WTC11 (cell line): ENCODE measurements around the gene SEMA3C. TPM values are rescaled to one million over a fixed set of nuclear protein-coding genes. Genes with fewer than 3 reads are reported as not detected.

Experiments
- ATAC-seq: fragments of 200-7000 bp; cut with Tn5 transposase; 2 replicates; pipeline ENCODE4 v1.10.0; 2021; ENCODE audit warnings: mild to moderate bottlenecking, moderate library complexity
- CTCF ChIA-PET: fragments of 300-600 bp; sonication (Branson Sonifier 250); formaldehyde crosslinking; loops from one replicate; lab custom pipeline; 2021; ENCODE audit warnings: antibody characterized with exemption; lab: Charles Lee
- POLR2A ChIA-PET: fragments of 350-600 bp; sonication (Branson Sonifier 250); formaldehyde crosslinking; loops from one replicate; lab custom pipeline; 2021; ENCODE audit warnings: antibody characterized with exemption; lab: Charles Lee
- DNase-seq: peaks from one replicate; pipeline ENCODE4 v3.0.0; 2021; ENCODE audit warnings: low spot score
- H3K27ac Mint-ChIP-seq: 2 replicates; pipeline ENCODE4 v1.8.0; 2021; ENCODE audit warnings: mixed read lengths
- H3K27me3 Mint-ChIP-seq: 2 replicates; pipeline ENCODE4 v1.8.0; 2021; ENCODE audit warnings: low read depth, mild to moderate bottlenecking, moderate library complexity, mixed read lengths
- H3K36me3 Mint-ChIP-seq: 2 replicates; pipeline ENCODE4 v1.8.0; 2021; ENCODE audit warnings: mixed read lengths
- H3K4me1 Mint-ChIP-seq: 2 replicates; pipeline ENCODE4 v1.8.0; 2022; ENCODE audit warnings: mixed read lengths
- H3K4me3 Mint-ChIP-seq: 2 replicates; pipeline ENCODE4 v1.8.0; 2021; ENCODE audit warnings: mild to moderate bottlenecking, moderate library complexity, mixed read lengths
- H3K9me3 Mint-ChIP-seq: 2 replicates; pipeline ENCODE4 v1.8.0; 2021; ENCODE audit warnings: mixed read lengths
- CREB1 ChIP-seq: sonication (generic); formaldehyde crosslinking; IDR thresholded peaks from 2 replicates; pipeline ENCODE4 v1.8.0; 2023; ENCODE audit warnings: mild to moderate bottlenecking, missing genetic modification reagents
- CREM ChIP-seq: sonication (generic); formaldehyde crosslinking; IDR thresholded peaks from 2 replicates; pipeline ENCODE4 v1.8.1; 2022; ENCODE audit warnings: mild to moderate bottlenecking, missing genetic modification reagents, moderate library complexity
- ESRRA ChIP-seq: sonication (generic); formaldehyde crosslinking; IDR thresholded peaks from 2 replicates; pipeline ENCODE4 v1.8.1; 2022; ENCODE audit warnings: mild to moderate bottlenecking, missing genetic modification reagents, borderline replicate concordance
- ETV6 ChIP-seq: sonication (generic); formaldehyde crosslinking; IDR thresholded peaks from 2 replicates; pipeline ENCODE4 v1.8.1; 2022; ENCODE audit warnings: mild to moderate bottlenecking, missing genetic modification reagents
- FOXP1 ChIP-seq: sonication (generic); formaldehyde crosslinking; IDR thresholded peaks from 2 replicates; pipeline ENCODE4 v1.8.0; 2022; ENCODE audit warnings: missing genetic modification reagents, mild to moderate bottlenecking, moderate library complexity, borderline replicate concordance
- HMGA2 ChIP-seq: fragments of 250-450 bp; sonication (Bioruptor Pico); IDR thresholded peaks from 2 replicates; pipeline ENCODE4 v1.4.0; 2021; ENCODE audit warnings: mild to moderate bottlenecking, moderate library complexity
- MXD4 ChIP-seq: fragments of 250-450 bp; sonication (Bioruptor Pico); IDR thresholded peaks from 2 replicates; pipeline ENCODE4 v1.8.0; 2021; ENCODE audit warnings: mild to moderate bottlenecking, moderate library complexity, borderline replicate concordance
- MYBL2 ChIP-seq: sonication (generic); formaldehyde crosslinking; IDR thresholded peaks from 2 replicates; pipeline ENCODE4 v1.8.1; 2023; ENCODE audit warnings: mild to moderate bottlenecking, moderate library complexity, missing genetic modification reagents
- NFE2L1 ChIP-seq: sonication (generic); formaldehyde crosslinking; IDR thresholded peaks from 2 replicates; pipeline ENCODE4 v1.8.1; 2023; ENCODE audit warnings: missing genetic modification reagents
- RORB ChIP-seq: fragments of 250-450 bp; sonication (Bioruptor Pico); IDR thresholded peaks from 2 replicates; pipeline ENCODE4 v1.9.0; 2021; ENCODE audit warnings: mild to moderate bottlenecking
- SP1 ChIP-seq: sonication (generic); formaldehyde crosslinking; conservative IDR thresholded peaks from 2 replicates; pipeline ENCODE4 v1.8.1; 2022; ENCODE audit warnings: missing genetic modification reagents
- TEAD1 ChIP-seq: sonication (generic); formaldehyde crosslinking; IDR thresholded peaks from 2 replicates; pipeline ENCODE4 v1.8.0; 2022; ENCODE audit warnings: mild to moderate bottlenecking, missing genetic modification reagents
- ZNF138 ChIP-seq: sonication (generic); formaldehyde crosslinking; conservative IDR thresholded peaks from 2 replicates; pipeline ENCODE4 v1.8.1; 2022; ENCODE audit warnings: mild to moderate bottlenecking, moderate library complexity, missing genetic modification reagents
- ZNF219 ChIP-seq: sonication (generic); formaldehyde crosslinking; IDR thresholded peaks from 2 replicates; pipeline ENCODE4 v1.8.0; 2023; ENCODE audit warnings: missing genetic modification reagents, mild to moderate bottlenecking, borderline replicate concordance
- ZNF317 ChIP-seq: sonication (generic); formaldehyde crosslinking; IDR thresholded peaks from 2 replicates; pipeline ENCODE4 v1.8.1; 2023; ENCODE audit warnings: low read depth, mild to moderate bottlenecking, moderate library complexity, missing genetic modification reagents, borderline replicate concordance
- ZNF423 ChIP-seq: fragments of 250-450 bp; sonication (Bioruptor Pico); IDR thresholded peaks from 2 replicates; pipeline ENCODE4 v2.1.2; 2022; ENCODE audit warnings: mild to moderate bottlenecking, moderate library complexity
- total RNA-seq: library from RNA; stranded (reverse); gene quantifications from 3 replicates; pipeline ENCODE4 v1.2.3, GENCODE V29; 2021
- TF ChIP-seq, protein P1 (sequence below): sonication (generic); formaldehyde crosslinking; IDR thresholded peaks from 2 replicates; pipeline ENCODE4 v1.8.1; 2022; ENCODE audit warnings: missing genetic modification reagents, borderline replicate concordance
- TF ChIP-seq, protein P2 (sequence below): sonication (generic); formaldehyde crosslinking; IDR thresholded peaks from 2 replicates; pipeline ENCODE4 v1.8.1; 2023; ENCODE audit warnings: mild to moderate bottlenecking, missing genetic modification reagents
- TF ChIP-seq, protein P3 (sequence below): sonication (generic); formaldehyde crosslinking; IDR thresholded peaks from 2 replicates; pipeline ENCODE4 v1.8.0; 2023; ENCODE audit warnings: missing genetic modification reagents
- TF ChIP-seq, protein P4 (sequence below): sonication (generic); formaldehyde crosslinking; IDR thresholded peaks from 2 replicates; pipeline ENCODE4 v1.8.1; 2023; ENCODE audit warnings: mild to moderate bottlenecking, missing genetic modification reagents, borderline replicate concordance
- TF ChIP-seq, protein P5 (sequence below): sonication (generic); formaldehyde crosslinking; conservative IDR thresholded peaks from 2 replicates; pipeline ENCODE4 v1.8.1; 2023; ENCODE audit warnings: mild to moderate bottlenecking, low read depth, missing genetic modification reagents, moderate library complexity
- TF ChIP-seq, protein P6 (sequence below): sonication (generic); formaldehyde crosslinking; IDR thresholded peaks from 2 replicates; pipeline ENCODE4 v1.8.0; 2022; ENCODE audit warnings: mild to moderate bottlenecking, missing genetic modification reagents
- TF ChIP-seq, protein P7 (sequence below): sonication (generic); formaldehyde crosslinking; IDR thresholded peaks from 2 replicates; pipeline ENCODE4 v1.8.1; 2022; ENCODE audit warnings: mild to moderate bottlenecking, missing genetic modification reagents, moderate library complexity, borderline replicate concordance

Gene SEMA3C
- total RNA-seq, 1 experiment from 2014 or later: 2.1 TPM

DNA sequence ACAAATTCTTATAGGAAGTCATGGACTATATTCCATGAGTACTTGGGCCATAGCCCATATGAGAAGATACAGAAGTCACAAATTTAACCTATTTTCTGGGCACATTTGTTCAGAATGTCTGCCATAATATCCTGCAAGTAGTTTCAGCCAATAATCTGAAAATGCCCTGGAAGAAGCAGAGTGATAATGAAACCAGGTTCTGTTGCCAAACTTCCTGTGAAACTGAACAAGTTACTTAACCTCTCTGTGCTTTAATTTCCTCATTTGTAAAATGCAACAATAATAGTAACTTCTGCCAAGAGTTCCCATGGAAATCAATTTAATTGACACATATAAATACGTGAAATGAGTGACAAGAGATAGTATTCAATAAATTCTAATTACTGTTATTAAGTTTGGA is 88.8 kb downstream of the SEMA3C start:
- ChIA-PET CTCF (no interaction called here), POLR2A (interaction anchor here (0.6 kb wide), 1 partner anchor 99 kb away, joined by 6 read pairs; no protein-coding TSS in a partner anchor)
- TF ChIP-seq, protein P1, sequence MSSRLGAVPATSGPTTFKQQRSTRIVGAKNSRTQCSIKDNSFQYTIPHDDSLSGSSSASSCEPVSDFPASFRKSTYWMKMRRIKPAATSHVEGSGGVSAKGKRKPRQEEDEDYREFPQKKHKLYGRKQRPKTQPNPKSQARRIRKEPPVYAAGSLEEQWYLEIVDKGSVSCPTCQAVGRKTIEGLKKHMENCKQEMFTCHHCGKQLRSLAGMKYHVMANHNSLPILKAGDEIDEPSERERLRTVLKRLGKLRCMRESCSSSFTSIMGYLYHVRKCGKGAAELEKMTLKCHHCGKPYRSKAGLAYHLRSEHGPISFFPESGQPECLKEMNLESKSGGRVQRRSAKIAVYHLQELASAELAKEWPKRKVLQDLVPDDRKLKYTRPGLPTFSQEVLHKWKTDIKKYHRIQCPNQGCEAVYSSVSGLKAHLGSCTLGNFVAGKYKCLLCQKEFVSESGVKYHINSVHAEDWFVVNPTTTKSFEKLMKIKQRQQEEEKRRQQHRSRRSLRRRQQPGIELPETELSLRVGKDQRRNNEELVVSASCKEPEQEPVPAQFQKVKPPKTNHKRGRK (CRISPR knock-in tag): no peak
- TF ChIP-seq ZNF423 (CRISPR knock-in tag) (no peak), HMGA2 (CRISPR knock-in tag) (no peak), SP1 (CRISPR knock-in tag) (no peak), ZNF219 (no peak), ZNF317 (CRISPR knock-in tag) (no peak), CREM (CRISPR knock-in tag) (no peak), NFE2L1 (CRISPR knock-in tag) (no peak), TEAD1 (CRISPR knock-in tag) (no peak), MXD4 (CRISPR knock-in tag) (no peak), CREB1 (CRISPR knock-in tag) (no peak), RORB (CRISPR knock-in tag) (no peak), ETV6 (CRISPR knock-in tag) (no peak), MYBL2 (CRISPR knock-in tag) (no peak)
- TF ChIP-seq, protein P2, sequence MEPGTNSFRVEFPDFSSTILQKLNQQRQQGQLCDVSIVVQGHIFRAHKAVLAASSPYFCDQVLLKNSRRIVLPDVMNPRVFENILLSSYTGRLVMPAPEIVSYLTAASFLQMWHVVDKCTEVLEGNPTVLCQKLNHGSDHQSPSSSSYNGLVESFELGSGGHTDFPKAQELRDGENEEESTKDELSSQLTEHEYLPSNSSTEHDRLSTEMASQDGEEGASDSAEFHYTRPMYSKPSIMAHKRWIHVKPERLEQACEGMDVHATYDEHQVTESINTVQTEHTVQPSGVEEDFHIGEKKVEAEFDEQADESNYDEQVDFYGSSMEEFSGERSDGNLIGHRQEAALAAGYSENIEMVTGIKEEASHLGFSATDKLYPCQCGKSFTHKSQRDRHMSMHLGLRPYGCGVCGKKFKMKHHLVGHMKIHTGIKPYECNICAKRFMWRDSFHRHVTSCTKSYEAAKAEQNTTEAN: no peak
- TF ChIP-seq, protein P3, sequence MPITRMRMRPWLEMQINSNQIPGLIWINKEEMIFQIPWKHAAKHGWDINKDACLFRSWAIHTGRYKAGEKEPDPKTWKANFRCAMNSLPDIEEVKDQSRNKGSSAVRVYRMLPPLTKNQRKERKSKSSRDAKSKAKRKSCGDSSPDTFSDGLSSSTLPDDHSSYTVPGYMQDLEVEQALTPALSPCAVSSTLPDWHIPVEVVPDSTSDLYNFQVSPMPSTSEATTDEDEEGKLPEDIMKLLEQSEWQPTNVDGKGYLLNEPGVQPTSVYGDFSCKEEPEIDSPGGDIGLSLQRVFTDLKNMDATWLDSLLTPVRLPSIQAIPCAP (CRISPR knock-in tag): no peak
- TF ChIP-seq, protein P4, sequence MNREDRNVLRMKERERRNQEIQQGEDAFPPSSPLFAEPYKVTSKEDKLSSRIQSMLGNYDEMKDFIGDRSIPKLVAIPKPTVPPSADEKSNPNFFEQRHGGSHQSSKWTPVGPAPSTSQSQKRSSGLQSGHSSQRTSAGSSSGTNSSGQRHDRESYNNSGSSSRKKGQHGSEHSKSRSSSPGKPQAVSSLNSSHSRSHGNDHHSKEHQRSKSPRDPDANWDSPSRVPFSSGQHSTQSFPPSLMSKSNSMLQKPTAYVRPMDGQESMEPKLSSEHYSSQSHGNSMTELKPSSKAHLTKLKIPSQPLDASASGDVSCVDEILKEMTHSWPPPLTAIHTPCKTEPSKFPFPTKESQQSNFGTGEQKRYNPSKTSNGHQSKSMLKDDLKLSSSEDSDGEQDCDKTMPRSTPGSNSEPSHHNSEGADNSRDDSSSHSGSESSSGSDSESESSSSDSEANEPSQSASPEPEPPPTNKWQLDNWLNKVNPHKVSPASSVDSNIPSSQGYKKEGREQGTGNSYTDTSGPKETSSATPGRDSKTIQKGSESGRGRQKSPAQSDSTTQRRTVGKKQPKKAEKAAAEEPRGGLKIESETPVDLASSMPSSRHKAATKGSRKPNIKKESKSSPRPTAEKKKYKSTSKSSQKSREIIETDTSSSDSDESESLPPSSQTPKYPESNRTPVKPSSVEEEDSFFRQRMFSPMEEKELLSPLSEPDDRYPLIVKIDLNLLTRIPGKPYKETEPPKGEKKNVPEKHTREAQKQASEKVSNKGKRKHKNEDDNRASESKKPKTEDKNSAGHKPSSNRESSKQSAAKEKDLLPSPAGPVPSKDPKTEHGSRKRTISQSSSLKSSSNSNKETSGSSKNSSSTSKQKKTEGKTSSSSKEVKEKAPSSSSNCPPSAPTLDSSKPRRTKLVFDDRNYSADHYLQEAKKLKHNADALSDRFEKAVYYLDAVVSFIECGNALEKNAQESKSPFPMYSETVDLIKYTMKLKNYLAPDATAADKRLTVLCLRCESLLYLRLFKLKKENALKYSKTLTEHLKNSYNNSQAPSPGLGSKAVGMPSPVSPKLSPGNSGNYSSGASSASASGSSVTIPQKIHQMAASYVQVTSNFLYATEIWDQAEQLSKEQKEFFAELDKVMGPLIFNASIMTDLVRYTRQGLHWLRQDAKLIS (CRISPR knock-in tag): no peak
- H3K4me1 Mint-ChIP-seq: peaks cover 2% of the 10 kb centered on the region; the same call in 1 of the 2 replicates
- no peak overlapping the region for H3K27ac Mint-ChIP-seq
- no peaks in the 10 kb centered on the region for H3K36me3 Mint-ChIP-seq
- no peaks in the 10 kb centered on the region for H3K9me3 Mint-ChIP-seq
- no peak for ATAC-seq
- DNase-seq: no peak
- no peaks in the 10 kb centered on the region for H3K27me3 Mint-ChIP-seq
- no peak overlapping the region for H3K4me3 Mint-ChIP-seq

DNA sequence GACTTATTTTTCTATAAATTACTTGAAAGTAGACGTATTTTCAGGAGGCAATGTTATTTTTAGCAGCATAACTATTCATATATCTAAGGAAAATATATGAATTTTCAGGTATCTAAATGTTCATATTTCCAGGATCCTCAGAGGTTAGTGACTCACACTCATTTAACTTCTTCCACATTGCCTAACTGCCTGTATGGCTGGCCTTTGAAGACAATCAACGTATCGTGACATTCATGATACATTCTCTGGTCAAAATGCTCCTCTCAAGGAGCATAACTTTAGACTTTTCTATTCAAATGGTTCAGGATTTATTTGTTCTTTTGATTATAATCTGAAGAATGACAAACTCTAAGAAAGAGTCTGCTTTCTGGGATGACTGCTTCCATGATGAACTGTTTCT is 89.3 kb downstream of the SEMA3C start:
- ATAC-seq: no peak
- H3K36me3 Mint-ChIP-seq: no peaks in the 10 kb centered on the region
- H3K27ac Mint-ChIP-seq: no peak overlapping the region
- H3K9me3 Mint-ChIP-seq: no peaks in the 10 kb centered on the region
- DNase-seq: no peak
- no peaks in the 10 kb centered on the region for H3K27me3 Mint-ChIP-seq
- POLR2A ChIA-PET: interaction anchor here (0.6 kb wide), 1 partner anchor 99 kb away, joined by 6 read pairs; no protein-coding TSS in a partner anchor
- no peak overlapping the region for H3K4me3 Mint-ChIP-seq
- peaks cover 2% of the 10 kb centered on the region; the same call in 1 of the 2 replicates for H3K4me1 Mint-ChIP-seq
- CTCF ChIA-PET: no interaction called here
- TF ChIP-seq FOXP1 (no peak), ETV6 (CRISPR knock-in tag) (no peak), ZNF138 (CRISPR knock-in tag) (no peak), ESRRA (no peak)
- TF ChIP-seq, protein P5, sequence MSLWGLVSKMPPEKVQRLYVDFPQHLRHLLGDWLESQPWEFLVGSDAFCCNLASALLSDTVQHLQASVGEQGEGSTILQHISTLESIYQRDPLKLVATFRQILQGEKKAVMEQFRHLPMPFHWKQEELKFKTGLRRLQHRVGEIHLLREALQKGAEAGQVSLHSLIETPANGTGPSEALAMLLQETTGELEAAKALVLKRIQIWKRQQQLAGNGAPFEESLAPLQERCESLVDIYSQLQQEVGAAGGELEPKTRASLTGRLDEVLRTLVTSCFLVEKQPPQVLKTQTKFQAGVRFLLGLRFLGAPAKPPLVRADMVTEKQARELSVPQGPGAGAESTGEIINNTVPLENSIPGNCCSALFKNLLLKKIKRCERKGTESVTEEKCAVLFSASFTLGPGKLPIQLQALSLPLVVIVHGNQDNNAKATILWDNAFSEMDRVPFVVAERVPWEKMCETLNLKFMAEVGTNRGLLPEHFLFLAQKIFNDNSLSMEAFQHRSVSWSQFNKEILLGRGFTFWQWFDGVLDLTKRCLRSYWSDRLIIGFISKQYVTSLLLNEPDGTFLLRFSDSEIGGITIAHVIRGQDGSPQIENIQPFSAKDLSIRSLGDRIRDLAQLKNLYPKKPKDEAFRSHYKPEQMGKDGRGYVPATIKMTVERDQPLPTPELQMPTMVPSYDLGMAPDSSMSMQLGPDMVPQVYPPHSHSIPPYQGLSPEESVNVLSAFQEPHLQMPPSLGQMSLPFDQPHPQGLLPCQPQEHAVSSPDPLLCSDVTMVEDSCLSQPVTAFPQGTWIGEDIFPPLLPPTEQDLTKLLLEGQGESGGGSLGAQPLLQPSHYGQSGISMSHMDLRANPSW (CRISPR knock-in tag): no peak
- TF ChIP-seq, protein P6, sequence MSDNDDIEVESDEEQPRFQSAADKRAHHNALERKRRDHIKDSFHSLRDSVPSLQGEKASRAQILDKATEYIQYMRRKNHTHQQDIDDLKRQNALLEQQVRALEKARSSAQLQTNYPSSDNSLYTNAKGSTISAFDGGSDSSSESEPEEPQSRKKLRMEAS: no peak
- TF ChIP-seq, protein P7, sequence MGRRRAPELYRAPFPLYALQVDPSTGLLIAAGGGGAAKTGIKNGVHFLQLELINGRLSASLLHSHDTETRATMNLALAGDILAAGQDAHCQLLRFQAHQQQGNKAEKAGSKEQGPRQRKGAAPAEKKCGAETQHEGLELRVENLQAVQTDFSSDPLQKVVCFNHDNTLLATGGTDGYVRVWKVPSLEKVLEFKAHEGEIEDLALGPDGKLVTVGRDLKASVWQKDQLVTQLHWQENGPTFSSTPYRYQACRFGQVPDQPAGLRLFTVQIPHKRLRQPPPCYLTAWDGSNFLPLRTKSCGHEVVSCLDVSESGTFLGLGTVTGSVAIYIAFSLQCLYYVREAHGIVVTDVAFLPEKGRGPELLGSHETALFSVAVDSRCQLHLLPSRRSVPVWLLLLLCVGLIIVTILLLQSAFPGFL: no peak
